ENCODE results near the gene ERC1. TPM values are rescaled to one million over a fixed set of nuclear protein-coding genes. Genes with fewer than 3 reads are reported as not detected.
A peak's percentile ranks its signal among the peaks of the same experiment; 100 is the strongest.

The ERC1 gene
- total and polyA plus RNA-seq, 2 of the 4 experiments (the other 2 are of a cell fraction): 11.6 to 25.6 TPM

- DNase-seq: peak; percentile 87
- Histone ChIP-seq H4K5ac (ENCODE audit: low read depth, low read length) (no peak overlapping the region), H3K9ac (ENCODE audit: low read depth, low read length) (no peak overlapping the region), H3K4me2 (ENCODE audit: low read depth, low read length) (no peak overlapping the region), H3K14ac (replicated peaks; ENCODE audit: low read depth, low read length) (0 out of 2 replicates have a peak overlapping the region, but pooled peaks have one; percentile 3), H2AFZ (replicated peaks; ENCODE audit: low read length, poor library complexity) (peak overlapping the region; percentile 19), H2BK15ac (ENCODE audit: low read depth, low read length) (no peak overlapping the region; the same call in 2 of the 3 replicates), H2AK9ac (replicated peaks; ENCODE audit: low read depth, low read length, poor library complexity) (no peak overlapping the region), H2BK5ac (ENCODE audit: low read depth, low read length, poor library complexity, severe bottlenecking) (peak overlapping the region; percentile 68), H3K4ac (ENCODE audit: low read depth, low read length) (peak overlapping the region; percentile 48), H3K27me3 (ENCODE audit: control insufficient read depth, insufficient read depth, low read length) (no peaks in the 10 kb centered on the region), H3K27ac (ENCODE audit: insufficient read depth, low read length) (peak overlapping the region; percentile 44; the same call in 1 of the 2 replicates), H2BK20ac (ENCODE audit: low read depth, low read length) (no peak overlapping the region), H4K91ac (ENCODE audit: insufficient read depth, low read depth, low read length) (no peak overlapping the region), H3K36me3 (ENCODE audit: control insufficient read depth, insufficient read depth, low read length) (no peaks in the 10 kb centered on the region), H3K23ac (ENCODE audit: low read depth, low read length) (no peak overlapping the region), H2BK120ac (ENCODE audit: low read depth, low read length) (no peak overlapping the region), H4K8ac (ENCODE audit: low read depth in 2 of 2, low read length in 2 of 2) (peak overlapping the region in 1 of 2 experiments; percentile 70; a peak in 2 of 4 replicates), H3K18ac (ENCODE audit: low read depth, low read length) (no peak overlapping the region), H3K4me3 (ENCODE audit: insufficient read depth, low read depth, low read length) (no peak overlapping the region), H2AK5ac (ENCODE audit: low read depth, low read length) (peak overlapping the region; percentile 65; the same call in 1 of the 2 replicates), H3K79me1 (ENCODE audit: low read depth in 1 of 2, low read length in 2 of 2) (peaks cover 17 to 57% of the 10 kb centered on the region in 2 experiments), H4K20me1 (ENCODE audit: insufficient read depth, low read length) (peaks cover 24% of the 10 kb centered on the region), H3K56ac (ENCODE audit: extremely low read depth, insufficient read depth, low read length) (no peak overlapping the region), H3K4me1 (ENCODE audit: control insufficient read depth, insufficient read depth, low read length) (peaks cover 2% of the 10 kb centered on the region; the same call in 1 of the 2 replicates), H3K9me3 (ENCODE audit: control insufficient read depth, insufficient read depth, low read length) (no peaks in the 10 kb centered on the region), H3K9me1 (ENCODE audit: insufficient read depth, low read length) (peaks cover 6% of the 10 kb centered on the region)
- BruUV-seq (replicated peaks): no TSS peak
- peak; percentile 99 for ATAC-seq (ENCODE audit: low read depth)
- TF ChIP-seq NFE2L2 (IDR thresholded peaks at IDR 0.05; ENCODE audit: low read depth, low read length) (no peak), CEBPB (IDR thresholded peaks at IDR 0.05; ENCODE audit: low read depth, low read length) (0 out of 2 replicates have a peak, but pooled peaks have one; percentile 20), ELK1 (IDR thresholded peaks at IDR 0.05; ENCODE audit: borderline replicate concordance, low read depth, low read length) (no peak), RFX5 (IDR thresholded peaks at IDR 0.05; ENCODE audit: low read depth, low read length) (no peak), BHLHE40 (IDR thresholded peaks at IDR 0.05; ENCODE audit: low read depth, low read length) (peak; percentile 28; the same call in 1 of the 2 replicates), FOS (IDR thresholded peaks at IDR 0.05; ENCODE audit: low read depth, low read length) (peak; percentile 23; the same call in 1 of the 2 replicates), MAFK (IDR thresholded peaks at IDR 0.05; ENCODE audit: low read depth, low read length) (no peak), CHD1 (IDR thresholded peaks at IDR 0.05; ENCODE audit: low read depth, low read length) (no peak), SMC3 (IDR thresholded peaks at IDR 0.05; ENCODE audit: low read depth, low read length) (no peak)
- WGBS, 2 experiments (ENCODE audit: extremely low coverage in 2 of 2, insufficient read length in 1 of 2): no CpG with 5 or more reads among the region's 10 CpGs
- ChIA-PET CTCF (interaction anchor here (0.6 kb wide), 1 partner anchor 566 kb away, joined by 4 read pairs; no protein-coding TSS in a partner anchor), POLR2A (ENCODE audit: unreplicated experiment) (no interaction called here)
- in situ Hi-C loops (cut with MboI; ENCODE audit: low sequenced_read_pairs): no loop called here
- intact Hi-C loops (cut with micrococcal nuclease): no loop called here
- dilution Hi-C loops (cut with HindIII; ENCODE audit: low sequenced_read_pairs, unreplicated experiment): no loop called here
Measured at GRCh38 chr12:1013618-1014489, 22.8 kb downstream of the ERC1 start.
